T-helper 17 cell (primary cell): ENCODE results near the gene PUS3. TPM values are rescaled to one million over a fixed set of nuclear protein-coding genes. Genes with fewer than 3 reads are reported as not detected.

ENCODE experiments used
- total RNA-seq, 4 donors: library from RNA in 2 of 4; stranded (reverse) in 2 of 4; gene quantifications; one replicate each; pipeline ENCODE4 v1.2.3 and lab custom pipeline; 2022 to 2026

PUS3 gene
- total RNA-seq, 2 donors from 2014 or later: 3.5 to 4.1 TPM

Other genes with a start within 250 kb of the PUS3 start
- gene ACRV1, start 222.4 kb downstream of the PUS3 start, total RNA-seq: not detected
- not detected for gene PATE1, start 156.9 kb downstream of the PUS3 start, total RNA-seq
- gene PATE2, start 124.4 kb downstream of the PUS3 start, total RNA-seq: not detected
- gene PATE3, start 115.1 kb downstream of the PUS3 start, total RNA-seq: not detected
- not detected for gene PATE4, start 69.9 kb downstream of the PUS3 start, total RNA-seq
- 1 to 10 TPM; 3.3 to 3.9 TPM for gene HYLS1, start 15.5 kb downstream of the PUS3 start, total RNA-seq
- not detected for gene DDX25, start 1.3 kb upstream of the PUS3 start, total RNA-seq
- gene VSIG10L2, start 42.8 kb upstream of the PUS3 start, total RNA-seq: not detected
- 1 to 10 TPM; 2.0 TPM for gene CDON, start 159.7 kb upstream of the PUS3 start, total RNA-seq